ENCODE results near the gene DIRAS1. TPM values are rescaled to one million over a fixed set of nuclear protein-coding genes. Genes with fewer than 3 reads are reported as not detected.
"Not testable (repeated sequence)": the region's sequence is repeated elsewhere in the genome, so short reads cannot be mapped to it uniquely, and the experiment has no call there.

DIRAS1 gene
- total RNA-seq, 1 donor from 2014 or later: 3.1 TPM

- no peak for TF ChIP-seq CTCF (IDR thresholded peaks at IDR 0.05; ENCODE audit: insufficient read depth, low read length, poor library complexity, severe bottlenecking)
- peaks cover 3% of the 10 kb centered on the region for H3K27me3 ChIP-seq (ENCODE audit: control insufficient read depth, insufficient read depth, low read length)
- no peak for DNase-seq (ENCODE audit: low read depth)
- no peak overlapping the region for H3K4me3 ChIP-seq (ENCODE audit: low read depth, low read length)
- H3K36me3 ChIP-seq (ENCODE audit: control insufficient read depth, insufficient read depth, low read length): no peaks in the 10 kb centered on the region
These were observed 37.7 kb downstream of the DIRAS1 start for GRCh38 chr19:2683430-2684003.

DNA sequence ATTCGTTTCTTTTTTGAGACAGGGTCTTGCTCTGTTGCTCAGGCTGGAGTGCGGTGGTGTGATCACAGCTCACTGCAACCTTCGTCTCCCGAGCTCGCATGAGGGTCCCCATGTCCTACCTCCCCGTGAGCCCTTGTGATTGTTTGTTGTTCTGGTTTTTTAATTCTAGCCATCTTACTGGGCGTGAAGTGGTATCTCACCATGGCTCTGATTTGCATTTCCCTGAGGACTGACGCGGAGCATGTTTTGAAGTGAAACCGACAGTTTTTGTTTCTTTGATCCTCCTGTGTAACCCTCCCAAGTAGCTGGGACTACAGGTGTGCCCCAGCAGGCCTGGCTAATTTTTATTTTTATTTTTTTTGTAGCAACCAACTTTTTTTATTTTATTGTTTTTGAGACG lies 40.4 kb downstream of the DIRAS1 start:
- no peak for TF ChIP-seq CTCF (IDR thresholded peaks at IDR 0.05; ENCODE audit: insufficient read depth, low read length, poor library complexity, severe bottlenecking)
- Histone ChIP-seq H3K4me3 (ENCODE audit: low read depth, low read length) (no peak overlapping the region), H3K27me3 (ENCODE audit: control insufficient read depth, insufficient read depth, low read length) (peaks cover 13% of the 10 kb centered on the region), H3K36me3 (ENCODE audit: control insufficient read depth, insufficient read depth, low read length) (no peaks in the 10 kb centered on the region)
- DNase-seq (ENCODE audit: low read depth): no peak

DNA sequence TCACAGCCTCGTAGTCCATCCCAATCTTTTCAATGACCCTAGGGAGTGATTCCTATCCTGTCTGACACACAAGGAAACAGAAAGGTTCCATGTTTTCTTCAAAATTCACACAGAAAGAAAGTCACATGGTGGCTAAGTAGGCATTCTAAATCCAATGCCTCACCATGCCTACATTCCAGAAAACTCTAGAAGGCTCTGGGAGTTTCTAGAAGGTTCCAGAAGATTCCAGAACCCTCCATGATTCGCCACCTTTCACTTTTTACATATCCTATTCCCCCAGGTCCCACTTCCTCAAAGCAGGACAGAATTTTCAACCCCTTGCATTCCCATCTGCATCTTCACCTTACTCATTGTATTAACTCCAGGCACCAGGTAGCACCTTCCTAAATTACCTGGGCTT lies 41.7 kb downstream of the DIRAS1 start:
- Histone ChIP-seq H3K27me3 (ENCODE audit: control insufficient read depth, insufficient read depth, low read length) (peaks cover 25% of the 10 kb centered on the region), H3K4me3 (ENCODE audit: low read depth, low read length) (no peak overlapping the region), H3K36me3 (ENCODE audit: control insufficient read depth, insufficient read depth, low read length) (no peaks in the 10 kb centered on the region)
- no peak for TF ChIP-seq CTCF (IDR thresholded peaks at IDR 0.05; ENCODE audit: insufficient read depth, low read length, poor library complexity, severe bottlenecking)
- DNase-seq (ENCODE audit: low read depth): no peak

GRCh38 chr19:2678948-2679347 lies 42.2 kb downstream of the DIRAS1 start:
- DNase-seq (ENCODE audit: low read depth); H3K4me3 ChIP-seq (ENCODE audit: low read depth, low read length); H3K36me3 ChIP-seq (ENCODE audit: control insufficient read depth, insufficient read depth, low read length): not testable (repeated sequence)
- peaks cover 28% of the 10 kb centered on the region for H3K27me3 ChIP-seq (ENCODE audit: control insufficient read depth, insufficient read depth, low read length)

DNA sequence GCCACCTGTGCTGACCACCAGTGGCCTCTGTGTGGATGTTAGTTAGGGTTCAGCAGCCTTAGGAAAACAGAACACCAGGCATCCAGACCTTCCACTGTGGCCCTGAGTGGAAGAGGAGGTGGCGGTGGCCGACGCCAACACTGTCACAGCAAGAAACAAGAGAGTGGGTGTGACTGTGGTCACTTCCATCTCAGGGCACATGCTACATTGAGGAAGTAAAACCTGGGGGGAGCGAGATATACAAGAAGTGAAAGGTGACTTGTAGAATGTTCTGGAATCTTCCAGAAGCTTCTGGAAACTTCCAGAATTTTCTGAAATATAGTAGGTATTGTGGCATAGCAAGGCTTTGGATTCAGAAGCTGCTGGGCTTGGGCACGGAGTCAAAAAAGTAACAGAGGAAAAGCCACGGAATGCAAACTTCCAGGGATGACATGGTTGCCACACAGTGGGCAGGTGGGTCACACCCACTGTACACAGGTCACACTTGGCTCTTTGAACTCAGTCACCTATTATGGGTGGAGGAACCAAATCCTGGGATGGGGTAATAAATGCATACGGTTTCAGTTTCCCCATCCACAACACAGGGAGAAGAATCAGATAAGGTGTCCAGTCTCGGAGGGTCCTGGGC lies 43.0 kb downstream of the DIRAS1 start:
- Histone ChIP-seq H3K4me3 (ENCODE audit: low read depth, low read length) (no peak overlapping the region), H3K27me3 (ENCODE audit: control insufficient read depth, insufficient read depth, low read length) (peaks cover 25% of the 10 kb centered on the region), H3K36me3 (ENCODE audit: control insufficient read depth, insufficient read depth, low read length) (no peaks in the 10 kb centered on the region)
- no peak for TF ChIP-seq CTCF (IDR thresholded peaks at IDR 0.05; ENCODE audit: insufficient read depth, low read length, poor library complexity, severe bottlenecking)
- DNase-seq (ENCODE audit: low read depth): no peak

GRCh38 chr19:2676823-2677222 lies 44.3 kb downstream of the DIRAS1 start:
- Histone ChIP-seq H3K4me3 (ENCODE audit: low read depth, low read length) (no peak overlapping the region), H3K27me3 (ENCODE audit: control insufficient read depth, insufficient read depth, low read length) (peaks cover 25% of the 10 kb centered on the region), H3K36me3 (ENCODE audit: control insufficient read depth, insufficient read depth, low read length) (no peaks in the 10 kb centered on the region)
- no peak for TF ChIP-seq CTCF (IDR thresholded peaks at IDR 0.05; ENCODE audit: insufficient read depth, low read length, poor library complexity, severe bottlenecking)
- no peak for DNase-seq (ENCODE audit: low read depth)
